Lower leg skin (tissue), 4 donors: Measurements from ENCODE around the gene NARF. TPM values are rescaled to one million over a fixed set of nuclear protein-coding genes. Genes with fewer than 3 reads are reported as not detected.

Experiments used
- DNase-seq, 2 donors: peaks; one replicate each; pipeline ENCODE4 v3.0.0-alpha.2; 2019; ENCODE audit warnings: low spot score in 2 of 2
- H3K4me3 ChIP-seq: fragments of 200-600 bp; sonication (generic); 2 replicates; pipeline ENCODE4 v1.5.1; 2017; ENCODE audit warnings: mild to moderate bottlenecking, low read depth; ENCODE audit not compliant: poor library complexity, severe bottlenecking
- CTCF ChIP-seq, 3 donors: fragments of 450-650 bp; IDR thresholded peaks; one replicate each; pipeline ENCODE4 v1.5.1; 2016; ENCODE audit warnings: antibody characterized with exemption in 3 of 3, mild to moderate bottlenecking in 3 of 3, moderate library complexity in 2 of 3
- POLR2A ChIP-seq, 2 donors: fragments of 450-650 bp; IDR thresholded peaks; one replicate each; pipeline ENCODE4 v1.6.1; 2016 to 2017; ENCODE audit warnings: antibody characterized with exemption in 2 of 2, mild to moderate bottlenecking in 1 of 2, moderate library complexity in 1 of 2
- WGBS, 2 donors: methylation state at CpG; one replicate each; pipeline ENCODE4 v1.1.5; 2018; 5-methylcytosine and 5-hydroxymethylcytosine counted together
- intact Hi-C: fragments of 100-400 bp; cut with DNase I; formaldehyde crosslinking; loops from one replicate; pipeline ENCODE4 v1.15.0; 2023; ENCODE audit warnings: low total_unique reads
- total RNA-seq, 4 donors: library from RNA; depleted of rRNA; stranded (reverse); fragments of >200 nt; gene quantifications; one replicate each; pipeline ENCODE4 v1.1.0, GENCODE V29; 2016

Gene NARF
- total RNA-seq, 4 donors from 2014 or later, result 39.9 to 59.2 (median 44.3) TPM

GRCh38 chr17:82461827-82462524, 3.4 kb downstream of the NARF start:
- intact Hi-C loops, result no loop called here
- no peak for TF ChIP-seq CTCF (IDR thresholded peaks at IDR 0.05)
- no peak for TF ChIP-seq POLR2A (IDR thresholded peaks at IDR 0.05)
- no peak for DNase-seq
- H3K4me3 ChIP-seq, result no peak overlapping the region
- 82 to 83% methylated on average over 10 of the region's 10 CpGs for WGBS, 2 donors

DNA sequence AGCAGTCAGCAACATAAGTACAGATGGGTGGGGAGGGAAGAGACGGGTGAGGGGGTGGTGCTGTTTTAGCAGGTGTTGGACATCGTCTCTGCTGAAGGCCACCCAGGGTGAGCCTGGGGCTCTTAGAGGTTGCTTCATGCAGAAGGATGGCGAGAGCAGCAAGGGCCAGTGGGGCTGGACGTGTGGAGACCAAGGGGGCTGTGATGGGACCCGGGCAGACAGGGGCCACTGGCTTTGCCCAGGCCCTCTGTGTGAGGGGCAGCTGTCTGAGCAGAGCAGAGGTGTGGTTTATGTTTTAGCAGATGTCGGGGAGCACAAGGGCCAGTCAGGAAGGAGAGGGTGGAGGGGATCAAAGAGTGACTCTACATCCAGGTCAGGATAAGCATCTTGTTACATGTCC, 4.8 kb downstream of the NARF start:
- WGBS, 2 donors, result 81 to 88% methylated on average over 6 of the region's 6 CpGs
- TF ChIP-seq CTCF (IDR thresholded peaks at IDR 0.05) (no peak), POLR2A (IDR thresholded peaks at IDR 0.05) (no peak)
- intact Hi-C loops, result no loop called here
- no peak overlapping the region for H3K4me3 ChIP-seq
- no peak for DNase-seq

DNA sequence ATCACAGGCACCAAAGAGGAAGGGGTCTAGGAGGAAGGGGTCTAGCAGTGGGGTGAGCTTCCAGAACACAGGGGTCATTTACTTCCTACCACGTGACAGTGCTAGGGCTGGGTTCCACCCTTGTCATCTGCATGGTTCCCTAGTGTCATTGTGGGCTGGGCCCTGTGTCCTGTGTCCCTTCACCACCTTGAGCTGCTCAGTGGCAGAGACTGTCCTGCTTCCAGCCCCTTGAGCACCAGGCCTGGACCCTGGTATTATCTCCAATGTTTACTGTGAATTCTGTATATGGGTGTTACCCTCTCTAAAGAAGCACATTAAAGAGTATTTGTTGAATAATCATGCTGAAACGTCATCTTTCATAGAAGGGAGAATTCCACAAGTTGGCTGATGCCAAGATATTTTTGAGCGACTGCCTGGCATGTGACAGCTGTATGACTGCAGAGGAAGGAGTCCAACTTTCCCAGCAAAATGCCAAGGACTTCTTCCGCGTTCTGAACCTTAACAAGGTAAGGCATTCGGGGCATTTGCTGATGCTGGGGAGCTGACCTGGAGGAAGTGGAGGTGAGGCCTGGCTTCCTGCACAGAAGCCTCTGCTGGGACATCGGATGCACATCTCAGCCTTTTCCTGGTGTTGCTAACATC, 5.5 kb downstream of the NARF start:
- TF ChIP-seq POLR2A (IDR thresholded peaks at IDR 0.05), result no peak
- no peak for TF ChIP-seq CTCF (IDR thresholded peaks at IDR 0.05)
- H3K4me3 ChIP-seq, result no peak overlapping the region
- intact Hi-C loops, result no loop called here
- 28 to 59% methylated on average over 7 of the region's 7 CpGs for WGBS, 2 donors
- no peak for DNase-seq

DNA sequence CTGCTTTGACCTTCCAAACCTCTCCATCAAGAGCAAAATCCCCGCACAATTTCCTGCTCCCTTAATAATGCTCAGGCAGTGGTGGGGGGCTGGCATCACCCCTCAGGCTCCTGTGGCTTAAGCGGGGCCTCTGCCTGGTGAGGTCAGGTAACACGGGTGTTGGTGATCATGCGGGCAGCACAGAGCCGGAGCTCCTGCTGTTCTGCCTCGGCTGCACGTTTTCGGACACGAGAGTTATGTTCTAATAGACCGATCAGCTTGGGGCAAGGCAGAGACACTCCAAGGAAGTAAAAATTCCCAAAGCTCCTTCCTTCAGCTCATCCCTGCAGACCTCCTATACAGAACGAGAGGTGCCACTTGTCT, 6.0 kb downstream of the NARF start:
- intact Hi-C loops, result no loop called here
- DNase-seq, result no peak
- 88 to 90% methylated on average over 11 of the region's 11 CpGs for WGBS, 2 donors
- TF ChIP-seq POLR2A (IDR thresholded peaks at IDR 0.05) (no peak), CTCF (IDR thresholded peaks at IDR 0.05) (no peak)
- no peak overlapping the region for H3K4me3 ChIP-seq

DNA sequence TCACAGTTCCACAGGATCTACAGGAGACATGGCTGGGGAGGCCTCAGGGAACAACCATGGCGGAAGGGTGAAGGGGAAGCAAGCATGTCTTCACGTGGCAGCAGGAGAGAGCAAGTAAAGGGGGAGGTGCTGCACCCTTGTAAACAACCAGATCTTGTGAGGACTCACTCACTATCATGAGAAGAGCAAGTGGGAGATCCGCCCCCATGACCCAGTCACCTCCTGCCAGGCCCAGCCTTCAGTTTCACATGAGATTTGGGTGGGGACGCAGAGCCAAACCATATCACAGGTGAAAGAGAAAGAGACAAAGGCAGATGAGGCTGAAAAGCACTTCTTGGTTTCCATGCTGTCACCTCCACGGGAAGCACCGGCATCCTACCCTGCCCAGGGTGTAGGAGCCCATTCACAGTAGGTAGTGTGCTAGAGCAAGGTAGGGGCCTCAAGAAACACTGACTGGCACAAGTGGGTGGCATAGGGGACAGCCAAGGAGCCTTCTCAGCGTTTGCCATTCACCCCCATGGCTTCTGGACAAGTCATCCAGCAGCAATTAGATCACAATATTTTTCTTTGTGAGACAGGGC, 6.6 kb downstream of the NARF start:
- intact Hi-C loops, result no loop called here
- WGBS, 2 donors, result 81 to 90% methylated on average over 7 of the region's 7 CpGs
- DNase-seq, result no peak
- no peak for TF ChIP-seq CTCF (IDR thresholded peaks at IDR 0.05)
- TF ChIP-seq POLR2A (IDR thresholded peaks at IDR 0.05), result no peak
- no peak overlapping the region for H3K4me3 ChIP-seq
